GM12878 (cell line): ENCODE results near the gene GJB4. TPM values are rescaled to one million over a fixed set of nuclear protein-coding genes. Genes with fewer than 3 reads are reported as not detected.
A peak's percentile ranks its signal among the peaks of the same experiment; 100 is the strongest.

Experiments used
- ATAC-seq: fragments of 200-7000 bp; cut with Tn5 transposase; 3 replicates; pipeline ENCODE4 v1.9.1; 2020; ENCODE audit warnings: mild to moderate bottlenecking, moderate library complexity
- BruUV-seq: library from RNA; stranded (reverse); fragments of 400-500 nt; replicated peaks from 2 replicates; lab custom pipeline; 2021; lab: Mats Ljungman, UMichigan
- CTCF ChIA-PET: fragments of 300-600 bp; sonication (Branson Sonifier 250); formaldehyde crosslinking; extraction: SDS; loops from one replicate; lab custom pipeline; 2021; ENCODE audit warnings: inconsistent platforms; lab: Yijun Ruan, JAX
- POLR2A ChIA-PET: fragments of 350-600 bp; formaldehyde crosslinking; extraction: SDS; loops from one replicate; lab custom pipeline; 2021; ENCODE audit warnings: inconsistent platforms; lab: Charles Lee
- RAD21 ChIA-PET: fragments of 300-600 bp; sonication (Branson Sonifier 250); formaldehyde crosslinking; loops from one replicate; lab custom pipeline; 2023; ENCODE audit warnings: antibody characterized with exemption; ENCODE audit not compliant: unreplicated experiment; lab: Charles Lee
- SMC1A ChIA-PET: fragments of 300-600 bp; sonication (Branson Sonifier 250); formaldehyde crosslinking; loops from one replicate; lab custom pipeline; 2023; ENCODE audit not compliant: unreplicated experiment, uncharacterized antibody; lab: Charles Lee
- DNase-seq: peaks from one replicate; pipeline ENCODE4 v3.0.0-alpha.2; 2011; ENCODE audit warnings: low read depth, low spot score
- FAIRE-seq: peaks from 3 replicates; lab custom pipeline; 2011; peaks lifted over from hg19 to GRCh38; lab: Jason Lieb, UNC
- H2AFZ ChIP-seq: 2 replicates; pipeline ENCODE4 v1.6.0; 2011; ENCODE audit warnings: low read depth, low read length, control low read depth; ENCODE audit not compliant: control insufficient read depth
- H3K27ac ChIP-seq: 2 replicates; pipeline ENCODE4 v1.5.1; 2011; ENCODE audit warnings: control low read depth; ENCODE audit not compliant: control insufficient read depth, insufficient read depth
- H3K27me3 ChIP-seq, 2 experiments: replicated peaks in 1 of 2; 2 replicates each; pipeline versions ENCODE4 v1.6.0 to v1.6.1; 2011; ENCODE audit warnings: low read length in 1 of 2; ENCODE audit not compliant: control insufficient read depth in 2 of 2, insufficient read depth in 2 of 2
- H3K36me3 ChIP-seq, 2 experiments: 2 replicates each; pipeline ENCODE4 v1.5.1; 2011; ENCODE audit warnings: low read length in 1 of 2; ENCODE audit not compliant: control insufficient read depth in 2 of 2, insufficient read depth in 2 of 2
- H3K4me1 ChIP-seq: 2 replicates; pipeline ENCODE4 v1.6.1; 2011; ENCODE audit warnings: mild to moderate bottlenecking, low read length, moderate library complexity, mixed read lengths; ENCODE audit not compliant: control insufficient read depth, insufficient read depth
- H3K4me2 ChIP-seq: 2 replicates; pipeline ENCODE4 v1.6.0; 2011; ENCODE audit warnings: control low read depth; ENCODE audit not compliant: control insufficient read depth, insufficient read depth
- H3K4me3 ChIP-seq: fragments of 200-600 bp; sonication (generic); 2 replicates; pipeline ENCODE4 v1.5.1; 2016
- H3K79me2 ChIP-seq: 2 replicates; pipeline ENCODE4 v1.6.0; 2011; ENCODE audit warnings: low read length; ENCODE audit not compliant: control insufficient read depth, insufficient read depth
- H3K9ac ChIP-seq: 2 replicates; pipeline ENCODE4 v1.8.0; 2011; ENCODE audit warnings: low read length, control low read depth, mixed read lengths; ENCODE audit not compliant: control insufficient read depth, insufficient read depth
- H3K9me3 ChIP-seq: replicated peaks from 3 replicates; pipeline ENCODE4 v1.5.1; 2011; ENCODE audit warnings: mild to moderate bottlenecking, low read length; ENCODE audit not compliant: control insufficient read depth, insufficient read depth
- H4K20me1 ChIP-seq: 2 replicates; pipeline ENCODE4 v1.6.0; 2011; ENCODE audit not compliant: control insufficient read depth, insufficient read depth
- DPF2 ChIP-seq: fragments of 450-650 bp; IDR thresholded peaks from 2 replicates; pipeline ENCODE4 v1.6.1; 2017; ENCODE audit warnings: mild to moderate bottlenecking
- E2F4 ChIP-seq: IDR thresholded peaks from 2 replicates; pipeline ENCODE4 v1.6.1; 2012; ENCODE audit warnings: low read depth, low read length, improper control_type of control experiment
- ESRRA ChIP-seq: IDR thresholded peaks from 2 replicates; pipeline ENCODE4 v1.6.1; 2012; ENCODE audit warnings: mild to moderate bottlenecking, low read length, improper control_type of control experiment
- FOXK2 ChIP-seq: fragments of 450-650 bp; IDR thresholded peaks from 2 replicates; pipeline ENCODE4 v1.6.1; 2017; ENCODE audit warnings: mild to moderate bottlenecking, moderate library complexity
- HDAC2 ChIP-seq: fragments of 200-600 bp; sonication (generic); IDR thresholded peaks from 2 replicates; pipeline ENCODE4 v1.6.1; 2017
- HSF1 ChIP-seq: fragments of 150-350 bp; IDR thresholded peaks from 2 replicates; pipeline ENCODE4 v1.6.1; 2014; ENCODE audit warnings: mild to moderate bottlenecking, low read depth, low read length
- IKZF1 ChIP-seq: fragments of 450-650 bp; conservative IDR thresholded peaks from 2 replicates; pipeline ENCODE4 v1.6.1; 2017; ENCODE audit warnings: antibody characterized with exemption, mild to moderate bottlenecking
- JUNB ChIP-seq: IDR thresholded peaks from 2 replicates; pipeline ENCODE4 v1.6.1; 2016; ENCODE audit warnings: antibody characterized with exemption, mild to moderate bottlenecking
- NFIC ChIP-seq: IDR thresholded peaks from 2 replicates; pipeline ENCODE4 v1.6.1; 2012; ENCODE audit warnings: low read depth, mild to moderate bottlenecking, inconsistent platforms, low read length, moderate library complexity
- NR2F1 ChIP-seq: fragments of 450-650 bp; conservative IDR thresholded peaks from 2 replicates; pipeline ENCODE4 v1.6.1; 2017; ENCODE audit warnings: mild to moderate bottlenecking
- RB1 ChIP-seq: fragments of 450-650 bp; formaldehyde crosslinking; IDR thresholded peaks from 2 replicates; pipeline ENCODE4 v1.6.1; 2017; ENCODE audit warnings: mild to moderate bottlenecking, borderline replicate concordance
- REST ChIP-seq: IDR thresholded peaks from 2 replicates; pipeline ENCODE4 v1.6.1; 2012; ENCODE audit warnings: mild to moderate bottlenecking, low read depth, low read length
- SMAD5 ChIP-seq: IDR thresholded peaks from 2 replicates; pipeline ENCODE4 v1.6.1; 2016; ENCODE audit warnings: antibody characterized with exemption, low read depth
- STAT1 ChIP-seq: fragments of 450-650 bp; conservative IDR thresholded peaks from 2 replicates; pipeline ENCODE4 v1.6.1; 2014; ENCODE audit warnings: antibody characterized with exemption, mild to moderate bottlenecking
- ZNF207 ChIP-seq: fragments of 450-650 bp; IDR thresholded peaks from 2 replicates; pipeline ENCODE4 v1.6.1; 2014; ENCODE audit warnings: antibody characterized with exemption, mild to moderate bottlenecking, borderline replicate concordance
- WGBS: methylation state at CpG from one replicate; pipeline ENCODE4 v1.1.6; 2016; ENCODE audit warnings: low lambda C conversion rate; ENCODE audit not compliant: insufficient replicate concordance, insufficient coverage; ENCODE audit errors: missing lambda C conversion rate; 5-methylcytosine and 5-hydroxymethylcytosine counted together
- in situ Hi-C: fragments of 300-500 bp; cut with MboI; formaldehyde crosslinking; loops from 9 replicates; pipeline ENCODE4 v1.14.3; 2018; ENCODE audit warnings: mixed read lengths
- intact Hi-C: fragments of 100-400 bp; cut with micrococcal nuclease; formaldehyde crosslinking; loops from one replicate; pipeline ENCODE4 v1.14.2; 2022; ENCODE audit not compliant: unreplicated experiment
- polyA plus RNA-seq, 11 experiments: library from polyadenylated mRNA; depleted of rRNA in 4 of 11; unstranded in 6 of 11; stranded (reverse) in 5 of 11; fragments of >200 nt; fragmentation: Nextera tagmentation in 4 of 11; fragmentation: Illumina TruSeq in 1 of 11; extraction: Ambion mirVana in 4 of 11; extraction: Trizol in 1 of 11; gene quantifications; 1 replicate in 1 of 11; 2 replicates in 10 of 11; pipeline versions ENCODE4 v1.2.1 to v1.2.3, GENCODE V29; 2011 to 2016; ENCODE audit warnings: inconsistent platforms in 2 of 11, missing spikeins in 2 of 11, low read depth in 1 of 11
- total RNA-seq, 4 experiments: library from RNA; depleted of rRNA in 3 of 4; stranded (reverse); fragments of >200 nt in 3 of 4; fragmentation: Illumina TruSeq in 1 of 4; extraction: Trizol in 1 of 4; gene quantifications; 2 replicates each; pipeline versions ENCODE4 v1.2.1 to v1.2.3, GENCODE V29; 2013 to 2021

GJB4 gene
- total and polyA plus RNA-seq, 10 of the 15 experiments (the other 5 are each of a cell fraction or from before 2014, with no cell fraction given), result not detected

- TF ChIP-seq NR2F1, result 0 out of 2 replicates have a peak, but pooled peaks have one; percentile 30
- no peak for TF ChIP-seq REST
- TF ChIP-seq JUNB, result peak; percentile 76
- TF ChIP-seq IKZF1, result peak; percentile 62
- 0 out of 2 replicates have a peak, but pooled peaks have one; percentile 21 for TF ChIP-seq DPF2
Observed at GRCh38 chr1:34800214-34800613, 40.7 kb downstream of the GJB4 start (continued).

GRCh38 chr1:34803770-34804169 is 44.2 kb downstream of the GJB4 start:
- Histone ChIP-seq H4K20me1 (no peaks in the 10 kb centered on the region), H2AFZ (no peak overlapping the region), H3K79me2 (no peaks in the 10 kb centered on the region), H3K4me2 (no peak overlapping the region), H3K9me3 (no peaks in the 10 kb centered on the region; the same call in 2 of the 3 replicates), H3K27ac (no peak overlapping the region), H3K9ac (no peak overlapping the region), H3K4me3 (no peak overlapping the region), H3K27me3 (no peaks in the 10 kb centered on the region), H3K4me1 (peaks cover 8% of the 10 kb centered on the region; the same call in 1 of the 2 replicates), H3K36me3 (no peaks in the 10 kb centered on the region)
- no peak for DNase-seq
- 62% methylated on average over 3 of the region's 3 CpGs for WGBS
- POLR2A ChIA-PET, result no interaction called here
- RAD21 ChIA-PET, result no interaction called here
- CTCF ChIA-PET, result interaction anchor here (0.7 to 1.1 kb wide), 3 partner anchors 17 to 62 kb away, joined by 3 read pairs; no protein-coding TSS in a partner anchor
- TF ChIP-seq NFIC (no peak), FOXK2 (no peak), ESRRA (no peak), STAT1 (no peak), RB1 (no peak), HSF1 (no peak), E2F4 (no peak), SMAD5 (no peak), HDAC2 (no peak), ZNF207 (no peak)
- SMC1A ChIA-PET, result interaction anchor here (1.0 kb wide), 1 partner anchor 49 kb away, joined by 3 read pairs; no protein-coding TSS in a partner anchor
- intact Hi-C loops (no loop called here), in situ Hi-C loops (no loop called here)
- BruUV-seq, result no TSS peak
- ATAC-seq, result no peak
- FAIRE-seq, result no peak
